SU-DHL-6 (cell line): ENCODE results near the gene AKAP6.

Source experiments
- H2AFZ ChIP-seq: fragments of 200-600 bp; sonication (generic); 2 replicates; pipeline ENCODE4 v1.6.1; 2014; ENCODE audit warnings: low read depth, mild to moderate bottlenecking, moderate library complexity, mixed read lengths, antibody characterized with exemption, low read length; ENCODE audit not compliant: severe bottlenecking
- H3F3A ChIP-seq: fragments of 200-600 bp; shearing (Covaris generic); 2 replicates; pipeline ENCODE4 v1.6.0; 2016; ENCODE audit warnings: antibody characterized with exemption, mild to moderate bottlenecking; ENCODE audit not compliant: insufficient read depth
- H3K27ac ChIP-seq: fragments of 200-600 bp; sonication (generic); 2 replicates; pipeline ENCODE4 v1.5.1; 2016; ENCODE audit warnings: low read depth, mild to moderate bottlenecking, low read length, moderate library complexity, mixed read lengths
- H3K27me3 ChIP-seq: fragments of 200-600 bp; sonication (generic), shearing (Covaris generic); 2 replicates; pipeline ENCODE4 v1.6.0; 2014; ENCODE audit warnings: mild to moderate bottlenecking, low read length
- H3K36me3 ChIP-seq: fragments of 200-600 bp; sonication (generic); 2 replicates; pipeline ENCODE4 v1.6.1; 2014; ENCODE audit warnings: mild to moderate bottlenecking, low read length, mixed read lengths
- H3K4me2 ChIP-seq: fragments of 300-600, 200-600 bp; shearing (Covaris generic), sonication (generic); 2 replicates; pipeline ENCODE4 v1.6.0; 2014; ENCODE audit warnings: low read length, low read depth, mild to moderate bottlenecking; ENCODE audit not compliant: poor library complexity, severe bottlenecking
- H3K4me3 ChIP-seq: fragments of 200-600 bp; sonication (generic); 2 replicates; pipeline ENCODE4 v1.5.1; 2014; ENCODE audit warnings: antibody characterized with exemption, low read length, mild to moderate bottlenecking, mixed read lengths; ENCODE audit not compliant: insufficient read depth, poor library complexity, severe bottlenecking
- H3K79me2 ChIP-seq: fragments of 200-600 bp; sonication (generic); 2 replicates; pipeline ENCODE4 v1.6.1; 2014; ENCODE audit warnings: mild to moderate bottlenecking, low read length, moderate library complexity; ENCODE audit not compliant: insufficient read depth
- H3K9ac ChIP-seq: fragments of 200-600 bp; sonication (generic); 2 replicates; pipeline ENCODE4 v1.7.0; 2014; ENCODE audit warnings: mild to moderate bottlenecking, low read length
- H3K9me2 ChIP-seq: fragments of 200-600 bp; sonication (generic); replicated peaks from 2 replicates; pipeline ENCODE4 v1.6.1; 2014; ENCODE audit warnings: low read length; ENCODE audit not compliant: insufficient read depth
- H3K9me3 ChIP-seq: fragments of 200-600 bp; sonication (generic); 2 replicates; pipeline ENCODE4 v1.6.1; 2014; ENCODE audit warnings: low read length, mixed read lengths; ENCODE audit not compliant: insufficient read depth
- H4K20me1 ChIP-seq: fragments of 200-600 bp; sonication (generic); 2 replicates; pipeline ENCODE4 v1.6.1; 2014; ENCODE audit warnings: low read depth, mild to moderate bottlenecking, antibody characterized with exemption, low read length, moderate library complexity, mixed read lengths
- CTCF ChIP-seq: fragments of 200-600 bp; sonication (generic); IDR thresholded peaks from one replicate; pipeline ENCODE4 v1.5.1; 2017; ENCODE audit warnings: antibody characterized with exemption, mild to moderate bottlenecking, low read length, moderate library complexity; ENCODE audit not compliant: insufficient read depth, poor library complexity, severe bottlenecking
- EZH2phosphoT487 ChIP-seq: fragments of 200-600 bp; sonication (generic), shearing (Covaris generic); conservative IDR thresholded peaks from 2 replicates; pipeline ENCODE4 v1.6.1; 2018; ENCODE audit warnings: mild to moderate bottlenecking, antibody characterized with exemption, low read length, moderate library complexity, mixed read lengths

The AKAP6 gene

DNA sequence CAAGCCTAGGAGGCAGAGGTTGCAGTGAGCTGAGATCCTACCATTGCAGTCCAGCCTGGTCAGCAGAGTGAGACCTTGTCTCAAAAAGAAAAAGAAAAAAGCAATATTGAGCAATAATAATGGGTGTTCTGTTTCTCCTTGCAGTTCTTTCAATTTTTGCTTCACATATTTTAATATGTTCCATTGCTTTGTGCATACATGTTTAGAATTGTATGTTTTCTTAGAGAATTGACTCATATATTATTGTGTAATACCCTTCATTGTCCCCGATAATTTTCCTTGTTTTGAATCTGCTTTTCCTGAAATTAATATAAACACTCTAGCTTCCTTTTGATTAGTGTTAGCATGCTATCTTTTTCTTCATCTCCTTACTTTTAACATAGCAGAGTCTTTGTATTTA, 471.2 kb downstream of the AKAP6 start:
- no peak overlapping the region for H3K4me2 ChIP-seq
- no peaks in the 10 kb centered on the region for H3K9me2 ChIP-seq
- TF ChIP-seq CTCF (no peak), EZH2phosphoT487 (no peak)
- H2AFZ ChIP-seq = no peak overlapping the region
- no peak overlapping the region for H3K9ac ChIP-seq
- no peaks in the 10 kb centered on the region for H4K20me1 ChIP-seq
- no peaks in the 10 kb centered on the region for H3F3A ChIP-seq
- no peak overlapping the region for H3K27ac ChIP-seq
- H3K27me3 ChIP-seq = no peaks in the 10 kb centered on the region
- no peaks in the 10 kb centered on the region; the same call in 1 of the 2 replicates for H3K9me3 ChIP-seq
- no peaks in the 10 kb centered on the region for H3K36me3 ChIP-seq
- H3K79me2 ChIP-seq = no peaks in the 10 kb centered on the region
- no peak overlapping the region for H3K4me3 ChIP-seq

- Histone ChIP-seq H3K79me2 (no peaks in the 10 kb centered on the region), H4K20me1 (no peaks in the 10 kb centered on the region), H3K9me3 (no peaks in the 10 kb centered on the region; the same call in 1 of the 2 replicates), H3K9ac (no peak overlapping the region), H3K9me2 (no peaks in the 10 kb centered on the region), H3K4me2 (no peak overlapping the region), H3F3A (no peaks in the 10 kb centered on the region), H3K27me3 (no peaks in the 10 kb centered on the region), H3K27ac (no peak overlapping the region), H2AFZ (no peak overlapping the region), H3K36me3 (no peaks in the 10 kb centered on the region), H3K4me3 (no peak overlapping the region)
- no peak for TF ChIP-seq CTCF
- no peak for TF ChIP-seq EZH2phosphoT487
These were observed 473.2 kb downstream of the AKAP6 start for GRCh38 chr14:32802295-32802694.

- H3K4me3 ChIP-seq = no peak overlapping the region
These were observed 476.9 kb downstream of the AKAP6 start for GRCh38 chr14:32805979-32806378.

More at GRCh38 chr14:32805979-32806378, 476.9 kb downstream of the AKAP6 start:
- no peak for TF ChIP-seq CTCF
- TF ChIP-seq EZH2phosphoT487 = no peak
- no peak overlapping the region for H3K4me2 ChIP-seq
- no peaks in the 10 kb centered on the region for H4K20me1 ChIP-seq
- H3K9me3 ChIP-seq = no peaks in the 10 kb centered on the region; the same call in 1 of the 2 replicates
- no peaks in the 10 kb centered on the region for H3K36me3 ChIP-seq
- no peak overlapping the region for H3K27ac ChIP-seq
- H2AFZ ChIP-seq = no peak overlapping the region
- H3F3A ChIP-seq = no peaks in the 10 kb centered on the region
- H3K9ac ChIP-seq = no peak overlapping the region
- no peaks in the 10 kb centered on the region for H3K79me2 ChIP-seq
- H3K9me2 ChIP-seq = no peaks in the 10 kb centered on the region
- no peaks in the 10 kb centered on the region for H3K27me3 ChIP-seq
